MV-4-11 (cell line): ENCODE data around the gene ITK.

Experiments used
- DNase-seq: peaks from one replicate; lab custom pipeline; 2025; lab: John Stamatoyannopoulos, UW

Gene ITK

GRCh38 chr5:157248821-157249470 lies 68.3 kb downstream of the ITK start:
- no peak for DNase-seq

- peak; percentile 34 for DNase-seq
These were observed 72.2 kb downstream of the ITK start for GRCh38 chr5:157252711-157253465.

DNA sequence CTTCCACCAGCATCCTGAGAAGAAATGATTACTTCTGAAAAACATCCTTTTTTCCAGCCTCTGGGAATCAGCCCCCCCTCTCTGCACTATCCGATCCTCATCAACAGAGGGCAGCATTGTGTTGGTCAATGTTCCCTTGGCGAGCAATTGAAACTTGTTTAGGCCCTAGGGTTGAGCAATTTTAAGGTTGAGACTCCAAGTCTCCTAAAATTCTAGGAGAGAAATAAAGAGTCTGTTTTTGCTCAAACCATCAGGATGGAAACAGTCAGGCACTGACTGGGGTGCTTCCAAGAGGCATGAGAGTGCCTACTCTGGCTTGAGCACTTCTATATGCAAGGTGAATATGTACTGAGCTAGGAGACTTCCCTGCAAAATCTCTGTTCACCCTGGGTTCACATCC lies 72.9 kb downstream of the ITK start:
- peak; percentile 17 for DNase-seq

- DNase-seq = no peak
These were observed 77.8 kb downstream of the ITK start for GRCh38 chr5:157258450-157258849.

DNA sequence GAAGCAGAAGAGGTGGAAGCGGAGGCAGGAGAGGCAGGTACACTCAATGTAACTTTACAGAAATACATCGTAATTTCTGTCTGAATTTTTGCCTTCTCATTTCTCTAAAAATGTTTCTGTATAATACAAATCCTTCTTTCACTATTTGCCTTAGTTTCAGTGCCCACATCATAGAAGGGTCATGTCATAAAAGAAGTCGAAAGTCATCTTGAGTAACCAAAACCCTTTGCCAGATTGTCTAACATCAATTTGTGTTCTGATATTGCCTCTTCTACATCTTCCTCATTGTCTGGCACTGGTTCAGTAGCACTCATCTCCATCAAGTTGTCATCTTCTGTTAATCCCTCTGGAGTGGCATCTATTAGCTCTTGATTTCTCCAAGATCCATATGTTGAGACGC lies 79.1 kb downstream of the ITK start:
- no peak for DNase-seq

GRCh38 chr5:157263496-157264090 lies 83.0 kb downstream of the ITK start:
- no peak for DNase-seq

DNA sequence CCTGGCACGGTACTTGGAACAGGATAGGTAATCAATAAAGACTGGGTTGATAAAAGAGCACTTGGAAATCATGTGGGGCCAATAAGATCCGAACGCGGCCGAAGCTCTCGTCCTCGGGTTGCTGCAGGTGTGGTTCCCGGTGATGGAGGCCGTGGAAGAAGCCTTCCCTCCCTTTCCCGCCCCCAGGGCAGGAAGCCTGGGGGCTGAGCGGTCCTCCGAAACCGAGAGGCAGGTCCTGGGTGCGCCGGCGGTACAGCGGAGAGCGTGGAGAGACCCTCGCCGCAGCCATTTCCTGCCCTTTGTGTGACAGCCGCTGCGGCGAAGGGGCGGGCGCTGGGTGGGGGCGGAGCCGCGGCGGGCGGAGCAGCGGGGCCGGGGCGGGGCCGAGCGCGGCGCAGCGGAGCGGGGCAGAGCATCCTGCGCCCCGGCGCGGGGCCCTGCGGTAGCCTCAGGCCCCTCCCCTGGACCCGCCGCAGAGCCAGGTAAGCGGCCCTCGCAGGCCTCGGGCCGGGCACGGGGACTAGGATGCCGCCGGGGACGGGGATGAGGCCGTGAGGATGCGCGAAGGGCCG lies 85.2 kb downstream of the ITK start, which contains the start of gene CYFIP2:
CYFIP2 (plus strand) TSS at position 410 of the 572 bp plus-strand sequence. CDS start 19,239 bp downstream, outside the sequence.
- peak; percentile 7 for DNase-seq

DNA sequence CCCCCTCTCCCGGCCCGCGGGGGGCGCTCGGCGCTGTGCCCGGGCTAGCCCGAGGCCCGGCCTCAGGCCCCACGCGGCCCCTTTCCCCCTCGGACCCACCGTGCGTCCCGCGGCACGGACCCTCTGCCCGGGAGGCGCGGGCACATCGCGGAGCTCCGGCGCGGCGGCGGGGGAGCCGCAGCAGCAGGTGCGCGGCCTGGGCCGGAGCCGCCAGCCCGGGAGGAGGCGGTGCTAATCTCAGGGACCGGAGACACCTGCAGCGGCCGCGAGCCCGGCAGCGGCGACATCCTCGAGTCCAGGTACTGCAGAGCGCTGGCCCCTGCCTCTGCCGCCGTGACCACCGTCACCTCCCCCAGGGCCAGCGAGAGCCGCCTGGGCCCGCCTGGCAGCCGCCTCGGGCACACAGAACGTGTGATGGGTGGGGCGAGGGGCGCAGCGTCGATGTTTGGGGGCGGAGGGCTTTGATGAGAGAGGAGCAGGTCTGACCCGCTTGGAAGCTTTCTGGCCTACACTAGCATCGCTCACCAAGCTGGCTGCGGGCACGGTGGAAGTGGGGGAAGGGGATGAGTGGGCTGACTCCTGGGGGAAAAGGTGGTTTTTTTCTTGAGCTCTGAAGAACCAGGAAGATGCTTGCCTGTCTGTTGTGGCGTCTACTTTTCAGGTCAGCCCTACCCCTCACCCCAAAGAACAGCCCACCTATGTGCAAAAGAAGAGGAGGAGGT lies 85.8 kb downstream of the ITK start:
- DNase-seq = no peak

DNA sequence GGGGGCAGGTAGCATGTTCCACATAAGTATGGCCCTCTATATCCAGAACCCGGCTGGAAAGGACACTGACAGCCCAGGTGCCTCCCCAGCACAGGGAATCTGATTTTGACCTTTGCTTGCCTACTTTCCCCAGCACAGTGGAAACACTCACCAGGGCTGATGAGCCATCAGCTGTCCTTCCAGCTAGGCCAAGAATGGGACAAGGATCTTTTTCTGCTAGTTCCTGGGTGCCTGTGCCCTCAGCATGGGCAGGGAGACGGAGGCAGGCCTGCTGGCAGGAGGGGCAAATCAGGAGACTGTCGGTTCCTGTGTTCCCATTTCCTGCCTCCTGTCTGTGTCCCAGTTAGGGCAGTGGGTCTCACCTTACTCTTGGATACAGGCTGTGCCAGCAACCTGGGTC lies 86.4 kb downstream of the ITK start:
- DNase-seq = no peak

DNA sequence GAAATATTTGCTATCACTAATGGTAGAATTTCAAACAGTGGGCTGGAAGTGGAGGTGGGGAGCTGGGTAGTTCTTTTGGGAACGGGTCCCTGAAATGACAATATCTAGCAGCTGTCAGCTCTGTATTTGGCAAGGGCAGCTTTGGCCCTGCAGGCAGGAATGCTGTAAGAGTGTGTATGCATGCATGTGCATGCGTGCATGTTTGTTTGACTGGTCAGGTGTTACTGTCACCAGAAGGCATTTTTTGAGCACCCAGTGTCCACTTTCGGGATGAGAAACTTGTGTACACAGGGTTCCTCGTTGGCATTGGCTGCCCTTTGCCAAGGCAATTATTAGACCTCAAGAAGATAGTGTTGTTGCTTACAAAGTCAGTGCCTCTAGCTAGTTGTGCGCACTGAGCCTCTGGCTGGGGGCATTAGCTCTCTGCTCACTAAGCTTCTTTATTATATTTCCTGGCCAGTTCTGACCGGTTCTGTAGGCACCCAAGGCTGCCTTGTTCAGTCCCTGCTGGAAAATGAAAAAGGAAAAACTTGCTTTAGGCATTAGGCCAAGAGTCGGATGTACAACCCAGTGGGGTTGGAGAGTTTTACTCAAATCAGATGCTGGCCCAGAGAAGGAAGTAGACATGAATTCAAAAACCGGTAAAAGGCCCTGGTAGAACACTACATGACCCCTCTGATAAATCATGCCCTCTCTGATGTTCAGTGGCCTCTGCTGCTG lies 87.3 kb downstream of the ITK start:
- DNase-seq = no peak

- DNase-seq = no peak
These were observed 88.6 kb downstream of the ITK start for GRCh38 chr5:157269165-157269671.

DNA sequence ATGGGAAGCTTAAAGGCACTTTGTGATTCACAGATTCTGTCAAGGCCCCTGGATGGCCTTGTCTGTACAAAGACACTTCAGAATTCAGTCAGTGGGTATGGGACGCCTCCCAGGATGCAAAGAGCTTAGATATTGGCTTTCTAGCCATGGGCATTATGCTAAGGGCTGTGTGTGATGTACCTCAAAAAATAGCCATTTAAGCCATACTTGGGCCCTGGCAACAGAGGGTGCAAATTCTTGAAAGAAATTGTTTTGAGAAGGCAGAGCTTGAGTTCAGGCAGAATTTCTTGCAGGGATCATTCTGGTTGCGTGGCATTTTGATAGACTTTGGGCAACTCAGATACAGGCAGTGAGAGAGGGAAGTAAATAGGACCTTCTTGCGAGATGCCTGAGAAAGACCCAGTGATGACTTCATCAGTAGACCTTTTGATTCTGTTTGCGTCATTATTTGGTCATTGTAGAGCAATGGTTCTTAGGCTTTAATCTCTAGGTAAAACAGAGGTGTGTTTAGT lies 89.2 kb downstream of the ITK start:
- DNase-seq = peak; percentile 10

DNA sequence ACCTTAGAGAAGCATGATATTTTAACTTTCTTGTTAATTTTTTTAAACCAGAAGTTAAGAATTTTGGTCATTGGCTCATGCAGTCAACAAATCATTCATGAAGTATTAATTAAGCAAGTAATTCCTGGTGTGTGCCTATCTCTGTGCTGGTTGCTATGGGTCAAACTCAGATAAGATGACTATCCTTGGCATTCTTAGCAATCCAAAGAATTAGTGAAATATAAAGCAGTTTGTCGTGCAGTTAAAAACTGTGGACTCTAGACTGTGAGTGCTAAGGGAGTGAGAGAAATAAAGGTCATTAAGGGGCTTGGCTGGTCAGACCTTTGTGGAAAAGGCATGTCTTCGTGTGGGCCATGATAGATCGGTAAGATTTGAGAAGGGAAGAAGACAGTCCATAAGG lies 90.1 kb downstream of the ITK start:
- DNase-seq = no peak

DNA sequence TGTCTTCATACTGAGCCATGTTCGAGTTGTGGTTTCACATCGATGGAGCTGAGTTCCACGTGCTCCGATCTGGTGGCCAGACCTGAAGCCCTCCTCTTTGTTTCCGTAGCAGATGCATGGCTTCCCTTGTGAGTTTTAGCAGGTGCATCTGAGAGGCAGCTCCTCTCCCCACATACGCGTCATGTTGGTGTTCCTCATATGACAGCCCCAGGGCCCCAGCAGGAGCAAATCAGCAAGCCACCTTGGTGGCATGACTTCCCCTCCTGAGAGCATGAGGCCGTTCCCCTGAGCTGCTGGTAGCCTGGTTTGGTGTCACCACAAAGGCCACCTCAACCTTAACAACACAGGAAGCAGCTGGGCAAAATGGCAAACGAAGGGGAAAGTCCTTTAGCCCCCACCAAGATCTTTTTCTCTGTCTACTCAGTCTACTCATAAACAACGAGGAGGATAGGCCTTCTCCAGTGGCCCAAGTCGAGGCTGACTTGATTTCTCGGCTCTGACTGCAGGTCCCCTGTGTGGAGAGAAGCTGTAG lies 91.2 kb downstream of the ITK start:
- DNase-seq = no peak

DNA sequence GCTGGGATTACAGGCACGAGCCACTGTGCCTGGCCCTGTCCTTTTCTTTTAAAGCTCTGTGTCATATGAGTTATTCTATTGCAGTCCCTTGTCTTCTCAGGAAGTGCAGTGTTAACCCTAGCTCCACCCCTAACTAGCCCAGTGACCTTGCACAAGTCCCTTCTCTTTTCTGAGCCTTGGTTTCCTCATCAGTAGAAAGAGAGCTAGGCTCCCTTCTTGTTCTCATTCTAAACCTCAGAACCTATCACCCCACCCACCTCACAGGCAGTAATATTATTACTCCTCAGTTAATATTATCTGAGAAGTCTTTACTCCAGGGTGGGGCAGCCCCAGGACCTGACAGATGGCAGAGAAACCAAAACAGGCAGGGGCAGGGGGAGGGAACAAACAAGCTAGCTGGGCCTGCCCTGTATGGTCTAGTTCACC lies 92.5 kb downstream of the ITK start:
- DNase-seq = peak; percentile 69

DNA sequence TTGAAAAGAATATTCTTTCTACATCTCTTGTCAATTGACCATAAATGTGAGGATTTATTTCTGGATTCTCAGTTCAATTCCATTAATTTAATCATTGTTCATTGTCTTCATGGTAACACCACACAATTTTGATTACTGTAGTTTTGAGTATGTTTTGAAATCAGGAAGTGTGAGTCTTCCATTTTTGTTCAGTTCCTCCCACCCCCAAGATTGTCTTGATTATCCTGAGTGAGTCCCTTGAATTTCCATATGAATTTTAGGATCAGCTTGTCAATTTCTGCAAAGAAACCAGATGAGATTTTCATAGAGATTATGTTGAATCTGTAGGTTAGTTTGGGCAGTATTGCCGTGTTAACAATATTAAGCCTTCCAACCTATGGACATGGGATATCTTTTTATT lies 94.8 kb downstream of the ITK start:
- DNase-seq = no peak

- no peak for DNase-seq
These were observed 97.8 kb downstream of the ITK start for GRCh38 chr5:157278319-157279037.

DNA sequence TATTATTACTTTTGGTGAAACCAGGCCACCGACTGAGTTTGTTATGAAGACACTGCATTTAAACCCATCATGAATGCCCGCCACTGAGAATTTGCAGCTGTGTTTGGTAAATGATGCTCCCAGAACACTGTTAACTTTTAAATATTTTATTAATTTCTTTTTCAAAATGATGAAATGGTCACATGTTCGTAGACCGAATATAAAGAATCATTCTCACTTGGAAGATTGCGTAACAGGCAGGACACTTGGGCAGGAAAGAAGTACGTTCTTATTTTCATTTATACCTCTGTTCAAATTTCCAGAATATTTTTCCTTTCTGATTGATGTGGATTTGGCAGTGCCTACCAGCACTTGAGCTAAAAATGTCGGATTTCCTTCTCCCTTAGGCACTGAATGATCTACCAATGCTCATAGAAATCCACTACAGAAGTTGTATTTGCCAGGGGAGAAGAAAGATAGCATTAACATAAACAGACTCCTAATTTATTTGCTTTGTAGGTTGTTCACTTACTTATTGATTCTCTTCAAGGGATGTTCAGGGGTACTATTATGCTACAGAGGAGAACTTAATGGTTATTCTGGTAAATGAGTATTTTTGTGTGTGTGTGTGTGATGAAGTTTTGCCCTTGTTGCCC lies 99.1 kb downstream of the ITK start:
- no peak for DNase-seq

- DNase-seq = no peak
These were observed 100.3 kb downstream of the ITK start for GRCh38 chr5:157280927-157281326.

- DNase-seq = no peak
These were observed 101.5 kb downstream of the ITK start for GRCh38 chr5:157282150-157282549.
